Bronchial epithelial cell (primary cell): ENCODE measurements around the gene CD83. TPM values are rescaled to one million over a fixed set of nuclear protein-coding genes. Genes with fewer than 3 reads are reported as not detected.

ENCODE experiments used
- DNase-seq: peaks from one replicate; pipeline ENCODE4 v3.0.0-alpha.2; 2010; ENCODE audit warnings: low read depth
- FAIRE-seq: peaks from 2 replicates; lab custom pipeline; 2011; peaks lifted over from hg19 to GRCh38; lab: Jason Lieb, UNC
- H3K27me3 ChIP-seq: 2 replicates; pipeline ENCODE4 v1.5.1; 2011; ENCODE audit warnings: low read length; ENCODE audit not compliant: control insufficient read depth, insufficient read depth
- H3K36me3 ChIP-seq: 2 replicates; pipeline ENCODE4 v1.5.1; 2011; ENCODE audit warnings: low read length; ENCODE audit not compliant: control insufficient read depth, insufficient read depth
- H3K4me3 ChIP-seq: 2 replicates; pipeline ENCODE4 v1.5.1; 2011; ENCODE audit warnings: mild to moderate bottlenecking, low read depth, low read length, control low read depth
- total RNA-seq: library from RNA; depleted of rRNA; stranded (reverse); fragments of >200 nt; gene quantifications from 2 replicates; pipeline ENCODE4 v1.2.1, GENCODE V29; 2014
- TF ChIP-seq, protein P1 (sequence below): IDR thresholded peaks from 2 replicates; pipeline ENCODE4 v1.5.1; 2011; ENCODE audit warnings: mild to moderate bottlenecking, moderate library complexity, low read length, control low read depth, inconsistent platforms; ENCODE audit not compliant: insufficient read depth, severe bottlenecking

Gene CD83
- total RNA-seq, 1 donor from 2014 or later = 0.53 TPM

DNA sequence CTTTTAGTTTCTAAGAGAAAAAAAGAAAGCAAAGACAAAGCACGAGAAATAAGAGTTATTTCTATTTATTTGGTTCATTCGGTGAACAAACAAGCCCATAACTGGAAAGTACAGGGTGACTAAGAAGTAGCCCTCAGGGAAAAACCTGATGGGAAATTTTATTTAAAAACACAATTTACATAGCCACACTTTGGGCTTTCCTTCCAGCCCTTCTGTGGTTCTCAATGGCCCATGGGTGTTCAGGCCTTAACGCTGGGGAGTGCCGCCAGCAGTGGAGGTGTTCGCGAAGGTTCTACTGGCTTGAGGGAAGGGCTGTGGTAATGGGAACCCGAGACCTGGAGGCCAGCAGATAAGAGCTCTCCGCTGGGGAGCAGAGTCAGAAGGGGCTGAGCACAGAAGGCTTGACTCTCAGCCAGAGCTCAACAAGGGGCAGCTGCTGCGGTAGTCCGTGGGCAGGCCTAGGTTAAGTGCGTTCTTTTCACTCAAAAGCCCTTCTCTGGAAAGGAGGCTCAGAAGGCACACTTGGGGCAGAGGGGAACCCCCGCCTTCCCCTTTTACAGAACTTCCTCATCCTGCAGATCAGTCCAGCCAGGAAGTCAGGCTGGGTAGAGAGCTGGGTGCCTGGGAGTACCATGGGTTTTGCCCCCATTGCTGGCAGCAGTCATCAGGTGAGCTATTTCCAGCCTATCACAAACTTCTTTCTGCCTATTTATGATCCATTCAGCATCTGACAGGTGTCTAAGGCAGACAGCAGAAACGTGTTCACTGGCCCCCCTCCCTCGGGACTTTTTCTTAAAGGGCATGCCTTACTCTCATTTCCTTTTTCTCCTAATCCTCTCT lies 8.8 kb upstream of the CD83 start:
- no peak overlapping the region for H3K4me3 ChIP-seq
- DNase-seq (no peak), FAIRE-seq (no peak)
- TF ChIP-seq, protein P1, sequence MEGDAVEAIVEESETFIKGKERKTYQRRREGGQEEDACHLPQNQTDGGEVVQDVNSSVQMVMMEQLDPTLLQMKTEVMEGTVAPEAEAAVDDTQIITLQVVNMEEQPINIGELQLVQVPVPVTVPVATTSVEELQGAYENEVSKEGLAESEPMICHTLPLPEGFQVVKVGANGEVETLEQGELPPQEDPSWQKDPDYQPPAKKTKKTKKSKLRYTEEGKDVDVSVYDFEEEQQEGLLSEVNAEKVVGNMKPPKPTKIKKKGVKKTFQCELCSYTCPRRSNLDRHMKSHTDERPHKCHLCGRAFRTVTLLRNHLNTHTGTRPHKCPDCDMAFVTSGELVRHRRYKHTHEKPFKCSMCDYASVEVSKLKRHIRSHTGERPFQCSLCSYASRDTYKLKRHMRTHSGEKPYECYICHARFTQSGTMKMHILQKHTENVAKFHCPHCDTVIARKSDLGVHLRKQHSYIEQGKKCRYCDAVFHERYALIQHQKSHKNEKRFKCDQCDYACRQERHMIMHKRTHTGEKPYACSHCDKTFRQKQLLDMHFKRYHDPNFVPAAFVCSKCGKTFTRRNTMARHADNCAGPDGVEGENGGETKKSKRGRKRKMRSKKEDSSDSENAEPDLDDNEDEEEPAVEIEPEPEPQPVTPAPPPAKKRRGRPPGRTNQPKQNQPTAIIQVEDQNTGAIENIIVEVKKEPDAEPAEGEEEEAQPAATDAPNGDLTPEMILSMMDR = no peak
- no peaks in the 10 kb centered on the region for H3K36me3 ChIP-seq
- no peaks in the 10 kb centered on the region for H3K27me3 ChIP-seq

DNA sequence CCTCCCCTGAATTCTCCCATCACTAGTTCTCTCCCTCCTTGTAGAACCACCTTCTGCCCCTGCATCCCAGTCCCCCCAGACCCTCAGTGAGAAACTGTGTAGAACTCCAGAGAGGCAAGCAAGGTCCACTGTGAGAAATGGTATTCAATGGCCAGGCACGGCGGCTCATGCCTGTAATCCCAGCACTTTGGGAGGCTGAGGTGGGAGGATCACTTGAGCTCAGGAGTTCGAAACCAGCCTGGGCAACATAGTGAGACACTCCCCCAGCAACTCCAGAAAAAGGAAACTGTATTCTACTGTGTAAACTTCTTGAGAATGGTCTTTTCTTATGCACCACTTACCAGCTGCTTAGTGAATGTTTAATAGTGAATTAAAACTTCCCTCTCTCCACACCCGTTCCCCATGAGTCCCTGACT lies 8.2 kb upstream of the CD83 start:
- H3K27me3 ChIP-seq = no peaks in the 10 kb centered on the region
- DNase-seq (no peak), FAIRE-seq (no peak)
- H3K36me3 ChIP-seq = no peaks in the 10 kb centered on the region
- TF ChIP-seq, protein P1 = no peak
- H3K4me3 ChIP-seq = no peak overlapping the region

DNA sequence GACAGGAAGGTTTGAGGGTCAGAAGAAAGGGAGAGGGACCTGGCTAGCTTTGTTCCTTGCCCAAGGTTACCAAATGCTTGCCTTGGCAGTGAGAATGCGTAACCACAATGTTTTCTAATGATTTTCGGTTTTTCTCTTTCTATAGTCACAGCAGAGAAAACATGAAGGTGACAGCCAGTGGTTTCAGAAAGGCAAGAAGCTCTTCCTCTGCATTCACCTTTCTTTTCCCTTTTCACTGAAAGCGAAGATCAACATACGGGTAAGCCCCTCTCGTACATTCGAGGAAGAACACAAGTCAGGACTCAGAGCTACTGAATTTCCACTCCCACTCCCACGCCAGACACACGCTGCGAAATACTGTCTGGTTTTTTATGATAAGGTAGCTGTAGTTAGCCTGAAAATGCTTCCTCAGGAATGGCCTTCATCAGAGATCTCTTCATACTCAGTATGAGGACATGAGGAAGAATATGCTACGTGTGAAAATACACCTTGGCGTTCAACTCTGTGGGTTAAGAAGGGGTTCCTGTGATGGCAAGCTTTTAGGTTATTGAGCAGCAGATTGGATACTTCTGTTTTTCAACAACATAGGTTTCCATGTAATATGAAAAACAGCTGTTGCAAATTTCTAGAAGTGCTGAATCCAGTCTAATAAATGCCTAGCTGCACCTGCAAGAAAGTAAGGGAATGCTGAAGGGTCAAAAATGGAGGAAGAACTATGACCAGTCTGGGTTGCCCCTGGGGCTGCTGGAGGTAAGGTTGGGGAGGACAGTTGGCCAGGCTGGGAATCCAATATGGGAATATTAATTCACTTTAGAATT lies 7.4 kb upstream of the CD83 start:
- FAIRE-seq (peak; percentile 75), DNase-seq (no peak)
- TF ChIP-seq, protein P1 = no peak

DNA sequence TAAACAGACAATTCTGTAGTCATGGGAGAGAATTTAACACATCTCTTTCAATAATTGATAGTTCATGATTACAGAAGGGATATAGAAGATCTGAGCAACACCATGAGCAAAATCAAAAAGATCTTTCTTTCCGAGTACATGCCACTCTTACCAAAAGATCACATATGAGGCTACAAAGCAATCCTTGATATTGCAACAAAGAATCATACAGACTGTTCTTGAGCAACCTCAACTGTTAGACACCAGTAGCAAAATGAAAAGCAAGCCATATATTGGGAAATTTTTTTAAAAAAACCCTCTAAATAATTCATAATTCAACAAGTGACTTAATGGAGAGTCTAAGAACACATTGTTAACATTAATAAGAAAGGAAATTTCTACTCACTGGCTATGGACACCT lies 3.6 kb upstream of the CD83 start:
- Histone ChIP-seq H3K36me3 (no peaks in the 10 kb centered on the region), H3K27me3 (no peaks in the 10 kb centered on the region), H3K4me3 (no peak overlapping the region)
- no peak for DNase-seq
- TF ChIP-seq, protein P1 = no peak
- no peak for FAIRE-seq

More for the DNA sequence above, 7.4 kb upstream of the CD83 start:
- Histone ChIP-seq H3K27me3 (no peaks in the 10 kb centered on the region), H3K4me3 (no peak overlapping the region), H3K36me3 (no peaks in the 10 kb centered on the region)

DNA sequence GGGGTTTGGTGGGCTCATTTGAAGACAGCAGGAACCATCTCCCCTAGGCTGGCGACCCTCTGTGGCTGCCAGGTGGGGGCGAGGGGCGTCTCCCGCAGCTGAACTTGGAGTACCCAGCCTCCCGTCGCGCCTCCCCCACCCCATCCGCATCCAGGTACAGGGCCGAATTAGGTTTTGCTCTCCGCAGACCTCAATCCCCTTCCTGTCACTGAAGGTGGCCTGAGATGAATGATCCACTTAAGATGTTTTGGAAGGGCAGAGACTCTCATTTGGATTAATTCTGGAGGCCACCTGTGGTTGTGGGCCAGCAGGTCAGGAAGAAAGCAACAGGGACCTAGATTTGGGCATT lies 493 bp downstream of the CD83 start:
- Histone ChIP-seq H3K36me3 (no peaks in the 10 kb centered on the region), H3K27me3 (no peaks in the 10 kb centered on the region), H3K4me3 (peak overlapping the region; percentile 52)
- FAIRE-seq (no peak), DNase-seq (no peak)
- TF ChIP-seq, protein P1 = no peak
